H9 (cell line): ENCODE results near the gene SYT3. TPM values are rescaled to one million over a fixed set of nuclear protein-coding genes. Genes with fewer than 3 reads are reported as not detected.

Experiments used
- DNase-seq: peaks from one replicate; pipeline ENCODE4 v3.0.0-alpha.2; 2017
- H2AFZ ChIP-seq: one replicate; pipeline ENCODE4 v1.6.1; 2013; ENCODE audit warnings: mild to moderate bottlenecking, low read length, control low read depth, moderate library complexity
- H2AK5ac ChIP-seq: 2 replicates; pipeline ENCODE4 v1.6.1; 2013; ENCODE audit warnings: low read length, control low read depth, mixed read lengths; ENCODE audit not compliant: insufficient read length
- H2BK120ac ChIP-seq: one replicate; pipeline ENCODE4 v1.6.1; 2013; ENCODE audit warnings: low read depth, mild to moderate bottlenecking, low read length, control low read depth, inconsistent platforms; ENCODE audit not compliant: poor library complexity, severe bottlenecking
- H2BK12ac ChIP-seq: 2 replicates; pipeline ENCODE4 v1.6.1; 2013; ENCODE audit warnings: low read length, control low read depth, mixed read lengths, low read depth; ENCODE audit not compliant: insufficient read length
- H2BK15ac ChIP-seq: 2 replicates; pipeline ENCODE4 v1.6.1; 2013; ENCODE audit warnings: low read depth, low read length, control low read depth
- H2BK20ac ChIP-seq: one replicate; pipeline ENCODE4 v1.6.1; 2013; ENCODE audit warnings: low read depth, mild to moderate bottlenecking, low read length, control low read depth, inconsistent platforms; ENCODE audit not compliant: poor library complexity, severe bottlenecking
- H2BK5ac ChIP-seq: 2 replicates; pipeline ENCODE4 v1.6.1; 2013; ENCODE audit warnings: low read length, control low read depth, mixed read lengths; ENCODE audit not compliant: insufficient read length
- H3K14ac ChIP-seq: 2 replicates; pipeline ENCODE4 v1.6.1; 2013; ENCODE audit warnings: low read length, control low read depth; ENCODE audit not compliant: insufficient read depth
- H3K18ac ChIP-seq: 2 replicates; pipeline ENCODE4 v1.6.1; 2013; ENCODE audit warnings: low read depth, mild to moderate bottlenecking, mixed read lengths, low read length, control low read depth; ENCODE audit not compliant: insufficient read length
- H3K23ac ChIP-seq: 2 replicates; pipeline ENCODE4 v1.6.1; 2013; ENCODE audit warnings: low read length, control low read depth, mixed read lengths, low read depth; ENCODE audit not compliant: insufficient read length
- H3K23me2 ChIP-seq: 2 replicates; pipeline ENCODE4 v1.6.1; 2013; ENCODE audit warnings: low read depth, mild to moderate bottlenecking, mixed read lengths, low read length, control low read depth; ENCODE audit not compliant: insufficient read length, poor library complexity, severe bottlenecking
- H3K27ac ChIP-seq: 2 replicates; pipeline ENCODE4 v1.5.1; 2013; ENCODE audit warnings: low read length, control low read depth, mixed read lengths, low read depth; ENCODE audit not compliant: insufficient read length
- H3K27me3 ChIP-seq: 2 replicates; pipeline ENCODE4 v1.6.1; 2013; ENCODE audit warnings: low read length, control low read depth, inconsistent platforms; ENCODE audit not compliant: insufficient read depth
- H3K4ac ChIP-seq: 2 replicates; pipeline ENCODE4 v1.6.1; 2013; ENCODE audit warnings: low read depth, mild to moderate bottlenecking, control low read depth, inconsistent platforms, low read length, moderate library complexity
- H3K4me1 ChIP-seq: 2 replicates; pipeline ENCODE4 v1.6.1; 2013; ENCODE audit warnings: low read length, control low read depth, inconsistent platforms; ENCODE audit not compliant: insufficient read depth
- H3K4me2 ChIP-seq: 2 replicates; pipeline ENCODE4 v1.6.1; 2013; ENCODE audit warnings: low read length, control low read depth, mixed read lengths; ENCODE audit not compliant: insufficient read length, insufficient read depth
- H3K56ac ChIP-seq: 2 replicates; pipeline ENCODE4 v1.6.1; 2013; ENCODE audit warnings: low read depth, mild to moderate bottlenecking, mixed read lengths, low read length, control low read depth; ENCODE audit not compliant: insufficient read length
- H3K79me1 ChIP-seq: 2 replicates; pipeline ENCODE4 v1.6.1; 2013; ENCODE audit warnings: low read depth, mild to moderate bottlenecking, moderate library complexity, low read length, control low read depth, inconsistent platforms; ENCODE audit not compliant: insufficient read depth, poor library complexity, severe bottlenecking
- H3K79me2 ChIP-seq: 2 replicates; pipeline ENCODE4 v1.6.1; 2013; ENCODE audit warnings: low read length, control low read depth, inconsistent platforms; ENCODE audit not compliant: insufficient read depth
- H3K9ac ChIP-seq: 2 replicates; pipeline ENCODE4 v1.6.1; 2013; ENCODE audit warnings: low read length, control low read depth, mixed read lengths; ENCODE audit not compliant: insufficient read length; ENCODE audit errors: extremely low read depth
- H3K9me3 ChIP-seq: one replicate; pipeline ENCODE4 v1.6.1; 2013; ENCODE audit warnings: low read depth, low read length, inconsistent platforms; ENCODE audit not compliant: control insufficient read depth
- H3T11ph ChIP-seq: one replicate; pipeline ENCODE4 v1.6.1; 2013; ENCODE audit warnings: mild to moderate bottlenecking, low read length, control low read depth, inconsistent platforms
- H4K20me1 ChIP-seq: one replicate; pipeline ENCODE4 v1.6.1; 2013; ENCODE audit not compliant: control insufficient read depth, insufficient read length, insufficient read depth
- H4K5ac ChIP-seq: 2 replicates; pipeline ENCODE4 v1.6.1; 2013; ENCODE audit warnings: low read depth, mild to moderate bottlenecking, mixed read lengths, low read length, control low read depth; ENCODE audit not compliant: insufficient read length
- H4K8ac ChIP-seq: replicated peaks from 2 replicates; pipeline ENCODE4 v1.6.1; 2013; ENCODE audit warnings: low read length, control low read depth, mixed read lengths, low read depth; ENCODE audit not compliant: insufficient read length
- H4K91ac ChIP-seq: 2 replicates; pipeline ENCODE4 v1.6.1; 2013; ENCODE audit warnings: low read depth, mild to moderate bottlenecking, moderate library complexity, mixed read lengths, low read length, control low read depth; ENCODE audit not compliant: insufficient read length
- H3K27ac Mint-ChIP-seq, 3 experiments: 2 replicates in 2 of 3; 3 replicates in 1 of 3; pipeline ENCODE4 v1.8.0; 2020 to 2021; ENCODE audit warnings: mixed read lengths in 3 of 3, mild to moderate bottlenecking in 1 of 3, moderate library complexity in 1 of 3
- H3K27me3 Mint-ChIP-seq: 2 replicates; pipeline ENCODE4 v1.8.0; 2021; ENCODE audit warnings: low read depth, mild to moderate bottlenecking, moderate library complexity, mixed read lengths
- H3K36me3 Mint-ChIP-seq, 3 experiments: 2 replicates in 2 of 3; 3 replicates in 1 of 3; pipeline ENCODE4 v1.8.0; 2020 to 2021; ENCODE audit warnings: low read depth in 3 of 3, mixed read lengths in 3 of 3; ENCODE audit not compliant: insufficient read depth in 1 of 3
- H3K4me1 Mint-ChIP-seq, 2 experiments: 2 replicates each; pipeline ENCODE4 v1.8.0; 2020; ENCODE audit warnings: mixed read lengths in 2 of 2
- H3K4me3 Mint-ChIP-seq, 2 experiments: 2 replicates in 1 of 2; 3 replicates in 1 of 2; pipeline ENCODE4 v1.8.0; 2020 to 2021; ENCODE audit warnings: mild to moderate bottlenecking in 2 of 2, mixed read lengths in 2 of 2, moderate library complexity in 1 of 2
- H3K9me3 Mint-ChIP-seq, 2 experiments: 2 replicates in 1 of 2; 3 replicates in 1 of 2; pipeline ENCODE4 v1.8.0; 2020; ENCODE audit warnings: mild to moderate bottlenecking in 2 of 2, mixed read lengths in 2 of 2, moderate library complexity in 1 of 2
- WGBS: extraction: QIAGEN DNeasy Blood & Tissue Kit; methylation state at CpG from one replicate; pipeline ENCODE4 v1.1.7; 2013; ENCODE audit warnings: missing lambda C conversion rate, low lambda C conversion rate, mixed read lengths; ENCODE audit not compliant: insufficient read length; ENCODE audit errors: extremely low coverage; 5-methylcytosine and 5-hydroxymethylcytosine counted together
- total RNA-seq: library from RNA; stranded (reverse); gene quantifications from 2 replicates; pipeline ENCODE4 v1.2.1, GENCODE V29; 2021
- TF ChIP-seq, protein P1 (sequence below): fragments of 200-600 bp; sonication (generic); conservative IDR thresholded peaks from 3 replicates; pipeline ENCODE4 v1.8.0; 2021; ENCODE audit warnings: antibody characterized with exemption, mild to moderate bottlenecking

SYT3 gene
- total RNA-seq, 1 experiment from 2014 or later = 3.1 TPM

DNA sequence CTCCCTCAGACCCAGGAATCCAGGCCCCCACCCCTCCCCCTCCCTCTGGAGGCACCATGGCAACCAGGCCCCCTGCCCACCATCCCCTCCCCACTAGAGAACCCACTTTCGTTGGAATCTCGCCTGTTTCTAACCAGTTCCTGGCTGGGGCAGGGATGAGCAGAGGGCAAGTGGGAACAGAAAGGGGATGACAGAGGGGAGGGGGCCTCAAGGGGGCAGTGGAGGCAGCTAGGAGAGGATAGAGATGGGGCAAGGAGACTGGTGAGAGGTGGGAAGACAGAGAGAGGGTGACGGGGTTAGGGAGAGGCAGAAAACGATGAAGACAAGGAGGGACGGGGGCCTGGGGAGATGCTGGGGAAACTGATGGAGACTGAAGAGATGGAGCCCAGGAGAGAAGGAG lies 9.0 kb upstream of the SYT3 start:
- Histone ChIP-seq H3K27me3 (peaks cover 4% of the 10 kb centered on the region), H2AFZ (no peak overlapping the region), H2BK15ac (no peak overlapping the region), H3K4me2 (no peak overlapping the region), H4K91ac (no peak overlapping the region), H2BK12ac (no peak overlapping the region), H2BK120ac (no peak overlapping the region), H3K27ac (no peak overlapping the region), H3K4me1 (peaks cover 4% of the 10 kb centered on the region; the same call in 1 of the 2 replicates), H4K8ac (no peak overlapping the region), H3T11ph (no peak overlapping the region), H3K9me3 (no peaks in the 10 kb centered on the region), H3K18ac (no peak overlapping the region), H3K23ac (no peak overlapping the region), H4K20me1 (no peaks in the 10 kb centered on the region), H3K79me2 (no peaks in the 10 kb centered on the region), H3K4ac (no peak overlapping the region), H3K9ac (no peak overlapping the region), H2BK5ac (no peak overlapping the region), H2AK5ac (no peak overlapping the region), H3K14ac (no peak overlapping the region), H3K79me1 (no peaks in the 10 kb centered on the region), H3K56ac (no peak overlapping the region), H4K5ac (no peak overlapping the region), H2BK20ac (no peak overlapping the region), H3K23me2 (no peaks in the 10 kb centered on the region)
- Mint-ChIP-seq H3K4me3 (peak overlapping the region in 1 of 2 experiments; percentile 45; a peak in 2 of 5 replicates), H3K9me3 (no peaks in the 10 kb centered on the region; a peak in 2 of 5 replicates), H3K27me3 (peaks cover 28% of the 10 kb centered on the region), H3K4me1 (peaks cover 8 to 24% of the 10 kb centered on the region in 2 experiments), H3K36me3 (no peaks in the 10 kb centered on the region), H3K27ac (no peak overlapping the region)
- TF ChIP-seq, protein P1, sequence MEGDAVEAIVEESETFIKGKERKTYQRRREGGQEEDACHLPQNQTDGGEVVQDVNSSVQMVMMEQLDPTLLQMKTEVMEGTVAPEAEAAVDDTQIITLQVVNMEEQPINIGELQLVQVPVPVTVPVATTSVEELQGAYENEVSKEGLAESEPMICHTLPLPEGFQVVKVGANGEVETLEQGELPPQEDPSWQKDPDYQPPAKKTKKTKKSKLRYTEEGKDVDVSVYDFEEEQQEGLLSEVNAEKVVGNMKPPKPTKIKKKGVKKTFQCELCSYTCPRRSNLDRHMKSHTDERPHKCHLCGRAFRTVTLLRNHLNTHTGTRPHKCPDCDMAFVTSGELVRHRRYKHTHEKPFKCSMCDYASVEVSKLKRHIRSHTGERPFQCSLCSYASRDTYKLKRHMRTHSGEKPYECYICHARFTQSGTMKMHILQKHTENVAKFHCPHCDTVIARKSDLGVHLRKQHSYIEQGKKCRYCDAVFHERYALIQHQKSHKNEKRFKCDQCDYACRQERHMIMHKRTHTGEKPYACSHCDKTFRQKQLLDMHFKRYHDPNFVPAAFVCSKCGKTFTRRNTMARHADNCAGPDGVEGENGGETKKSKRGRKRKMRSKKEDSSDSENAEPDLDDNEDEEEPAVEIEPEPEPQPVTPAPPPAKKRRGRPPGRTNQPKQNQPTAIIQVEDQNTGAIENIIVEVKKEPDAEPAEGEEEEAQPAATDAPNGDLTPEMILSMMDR = no peak
- no CpG with 5 or more reads among the region's 5 CpGs for WGBS
- no peak for DNase-seq
